Breast epithelium (tissue), 3 donors: ENCODE results near the gene MAPKAPK2.

Source experiments
- POLR2A ChIP-seq: fragments of 450-650 bp; IDR thresholded peaks from one replicate; pipeline ENCODE4 v1.6.1; 2016; ENCODE audit warnings: antibody characterized with exemption, mild to moderate bottlenecking, moderate library complexity
- POLR2AphosphoS5 ChIP-seq, 3 donors: sonication (generic); formaldehyde crosslinking; IDR thresholded peaks; one replicate each; pipeline ENCODE4 v1.6.1; 2017; ENCODE audit warnings: antibody characterized with exemption in 3 of 3
- TF ChIP-seq, protein P1 (sequence below), 3 donors: fragments of 450-650 bp; IDR thresholded peaks; one replicate each; pipeline ENCODE4 v1.5.1; 2016 to 2017; ENCODE audit warnings: antibody characterized with exemption in 3 of 3, mild to moderate bottlenecking in 3 of 3, moderate library complexity in 3 of 3

DNA sequence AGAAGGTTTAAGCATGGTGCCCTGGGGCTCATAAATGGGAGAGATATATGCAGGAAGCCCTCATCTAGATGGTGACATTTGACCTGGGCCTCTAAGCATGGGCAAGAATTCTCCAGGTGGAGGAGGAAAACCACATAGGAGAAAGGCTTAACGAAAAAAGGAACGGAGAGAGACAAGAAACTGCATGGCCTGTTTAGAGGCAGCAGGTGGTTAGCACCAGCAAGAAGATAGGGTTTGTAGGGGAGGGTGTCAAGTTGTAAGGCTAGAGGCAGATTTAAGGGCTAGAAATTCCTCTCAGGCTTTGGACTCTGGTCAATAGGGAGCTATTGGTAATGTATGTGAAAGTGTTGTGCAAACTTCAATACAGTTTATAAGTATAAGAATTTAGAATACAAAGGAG, 8.2 kb upstream of the MAPKAPK2 start:
- TF ChIP-seq, protein P1, sequence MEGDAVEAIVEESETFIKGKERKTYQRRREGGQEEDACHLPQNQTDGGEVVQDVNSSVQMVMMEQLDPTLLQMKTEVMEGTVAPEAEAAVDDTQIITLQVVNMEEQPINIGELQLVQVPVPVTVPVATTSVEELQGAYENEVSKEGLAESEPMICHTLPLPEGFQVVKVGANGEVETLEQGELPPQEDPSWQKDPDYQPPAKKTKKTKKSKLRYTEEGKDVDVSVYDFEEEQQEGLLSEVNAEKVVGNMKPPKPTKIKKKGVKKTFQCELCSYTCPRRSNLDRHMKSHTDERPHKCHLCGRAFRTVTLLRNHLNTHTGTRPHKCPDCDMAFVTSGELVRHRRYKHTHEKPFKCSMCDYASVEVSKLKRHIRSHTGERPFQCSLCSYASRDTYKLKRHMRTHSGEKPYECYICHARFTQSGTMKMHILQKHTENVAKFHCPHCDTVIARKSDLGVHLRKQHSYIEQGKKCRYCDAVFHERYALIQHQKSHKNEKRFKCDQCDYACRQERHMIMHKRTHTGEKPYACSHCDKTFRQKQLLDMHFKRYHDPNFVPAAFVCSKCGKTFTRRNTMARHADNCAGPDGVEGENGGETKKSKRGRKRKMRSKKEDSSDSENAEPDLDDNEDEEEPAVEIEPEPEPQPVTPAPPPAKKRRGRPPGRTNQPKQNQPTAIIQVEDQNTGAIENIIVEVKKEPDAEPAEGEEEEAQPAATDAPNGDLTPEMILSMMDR (IDR thresholded peaks at IDR 0.05), result no peak
- TF ChIP-seq POLR2A, result no peak
- no peak for TF ChIP-seq POLR2AphosphoS5 (IDR thresholded peaks at IDR 0.05)
